GM12865 (cell line): ENCODE measurements around the gene AP3B1.

ENCODE experiments used
- DNase-seq: peaks from one replicate; pipeline ENCODE4 v3.0.0; 2010; ENCODE audit warnings: low read depth
- H3K4me3 ChIP-seq: 2 replicates; pipeline ENCODE4 v1.5.1; 2011; ENCODE audit warnings: mild to moderate bottlenecking, low read depth, low read length, control low read depth
- TF ChIP-seq, protein P1 (sequence below): IDR thresholded peaks from 2 replicates; pipeline ENCODE4 v1.5.1; 2011; ENCODE audit warnings: low read length, control low read depth, low read depth, inconsistent platforms; ENCODE audit not compliant: insufficient read depth; ENCODE audit errors: missing control alignments

The AP3B1 gene

DNA sequence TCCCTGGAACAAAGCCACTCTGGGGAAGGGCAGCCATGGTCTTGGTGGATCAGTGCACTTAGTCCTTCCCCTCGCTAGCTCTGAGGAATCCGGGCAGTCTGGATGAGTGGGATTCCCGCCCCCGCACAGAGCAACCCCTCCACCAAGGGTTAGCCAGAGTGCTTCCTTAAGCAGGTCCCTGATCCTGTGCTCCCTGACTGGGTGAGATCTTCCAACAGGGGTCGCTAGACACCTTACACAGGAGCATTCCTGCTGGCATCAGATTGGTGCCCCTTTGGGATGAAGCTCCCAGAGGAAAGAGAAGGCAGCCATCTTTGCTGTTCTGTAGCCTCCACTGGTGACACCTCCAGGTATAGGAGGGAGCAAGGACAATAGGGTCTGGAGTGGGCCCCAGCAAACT lies 228.8 kb downstream of the AP3B1 start:
- no peak overlapping the region for H3K4me3 ChIP-seq
- TF ChIP-seq, protein P1, sequence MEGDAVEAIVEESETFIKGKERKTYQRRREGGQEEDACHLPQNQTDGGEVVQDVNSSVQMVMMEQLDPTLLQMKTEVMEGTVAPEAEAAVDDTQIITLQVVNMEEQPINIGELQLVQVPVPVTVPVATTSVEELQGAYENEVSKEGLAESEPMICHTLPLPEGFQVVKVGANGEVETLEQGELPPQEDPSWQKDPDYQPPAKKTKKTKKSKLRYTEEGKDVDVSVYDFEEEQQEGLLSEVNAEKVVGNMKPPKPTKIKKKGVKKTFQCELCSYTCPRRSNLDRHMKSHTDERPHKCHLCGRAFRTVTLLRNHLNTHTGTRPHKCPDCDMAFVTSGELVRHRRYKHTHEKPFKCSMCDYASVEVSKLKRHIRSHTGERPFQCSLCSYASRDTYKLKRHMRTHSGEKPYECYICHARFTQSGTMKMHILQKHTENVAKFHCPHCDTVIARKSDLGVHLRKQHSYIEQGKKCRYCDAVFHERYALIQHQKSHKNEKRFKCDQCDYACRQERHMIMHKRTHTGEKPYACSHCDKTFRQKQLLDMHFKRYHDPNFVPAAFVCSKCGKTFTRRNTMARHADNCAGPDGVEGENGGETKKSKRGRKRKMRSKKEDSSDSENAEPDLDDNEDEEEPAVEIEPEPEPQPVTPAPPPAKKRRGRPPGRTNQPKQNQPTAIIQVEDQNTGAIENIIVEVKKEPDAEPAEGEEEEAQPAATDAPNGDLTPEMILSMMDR: peak; percentile 31
- peak; percentile 30 for DNase-seq

DNA sequence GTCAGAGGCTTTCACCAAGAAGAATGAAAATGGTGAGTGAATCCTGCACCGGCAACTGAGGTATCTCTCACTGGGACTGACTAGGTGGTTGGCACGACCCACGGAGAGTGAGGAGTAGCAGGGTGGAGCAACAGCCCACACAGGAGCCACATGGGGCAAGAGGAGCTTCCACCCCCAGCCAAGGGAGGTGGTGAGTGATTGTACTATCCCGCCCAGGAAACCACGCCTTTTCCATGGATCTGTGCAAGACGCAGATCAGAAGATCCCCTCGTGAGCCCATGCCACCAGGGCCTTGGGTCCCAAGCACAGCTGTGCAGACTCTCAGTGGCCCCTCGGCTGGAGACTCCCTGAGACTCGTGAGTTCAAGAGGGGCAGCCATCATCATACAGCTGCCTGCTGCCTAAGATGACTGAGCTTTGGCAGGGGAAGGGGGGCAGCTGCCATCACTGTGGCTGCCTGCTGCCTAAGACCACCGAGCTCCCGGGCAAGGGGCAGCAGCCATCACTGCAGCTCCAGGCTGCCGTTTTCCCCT lies 229.5 kb downstream of the AP3B1 start:
- DNase-seq: no peak
- TF ChIP-seq, protein P1: no peak
- no peak overlapping the region for H3K4me3 ChIP-seq

DNA sequence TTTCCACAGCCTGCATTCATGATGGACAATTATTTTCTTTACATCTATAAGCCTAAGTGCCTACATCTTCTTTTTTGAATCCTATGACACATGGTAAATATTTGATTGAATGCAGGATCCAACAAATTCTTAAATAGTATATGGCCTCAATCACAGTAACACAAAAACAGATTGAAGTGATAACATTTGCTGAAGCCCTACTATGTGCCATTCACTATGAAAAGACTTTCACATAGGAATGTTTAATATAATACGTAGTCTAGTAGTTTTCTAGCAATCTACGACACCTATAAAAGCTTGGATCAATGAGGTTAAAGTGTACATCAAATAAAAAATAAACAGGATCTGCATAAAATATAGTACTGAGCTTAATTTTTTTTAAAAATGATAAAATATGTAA lies 231.0 kb downstream of the AP3B1 start:
- no peak overlapping the region for H3K4me3 ChIP-seq
- TF ChIP-seq, protein P1: no peak
- DNase-seq: no peak

DNA sequence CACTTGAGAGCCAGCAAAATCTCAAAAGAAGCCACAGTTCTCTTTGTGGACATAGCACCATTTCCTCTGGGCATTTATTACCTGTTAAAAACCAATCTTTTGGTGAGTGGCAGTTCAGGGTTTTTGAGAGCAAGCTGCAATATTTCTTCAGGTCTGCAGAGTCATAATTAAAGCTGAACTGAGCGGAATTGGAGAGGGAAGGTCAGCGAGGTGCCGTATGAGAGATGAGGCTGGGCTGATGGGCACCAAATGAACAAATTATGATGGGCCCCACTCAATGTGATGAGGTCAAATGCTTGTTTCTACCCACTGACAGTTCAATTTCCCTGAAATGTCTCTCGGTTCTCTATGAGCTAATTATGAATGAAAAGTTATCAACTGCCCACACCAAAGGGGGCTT lies 231.9 kb downstream of the AP3B1 start:
- no peak for DNase-seq
- H3K4me3 ChIP-seq: no peak overlapping the region

DNA sequence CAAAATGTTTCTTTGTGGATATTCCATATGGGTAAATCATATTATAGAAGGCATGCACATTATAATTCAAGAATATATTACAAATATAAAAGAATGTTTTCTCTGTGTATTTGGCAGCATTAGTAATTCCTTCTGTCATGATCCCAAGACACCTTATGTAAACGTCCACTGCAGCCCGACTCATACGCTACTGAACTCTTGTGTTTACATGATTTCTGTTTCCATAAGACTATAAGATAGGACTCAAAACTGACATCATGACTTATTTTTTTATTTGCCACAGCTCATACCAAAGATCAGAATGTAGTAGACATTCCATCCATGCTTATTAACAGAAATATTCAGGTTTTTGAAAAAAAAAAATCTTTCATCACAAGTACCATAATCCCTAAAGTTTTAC lies 234.1 kb downstream of the AP3B1 start:
- DNase-seq: no peak
- TF ChIP-seq, protein P1: no peak

More for the DNA sequence above, 231.9 kb downstream of the AP3B1 start:
- TF ChIP-seq, protein P1: no peak

DNA sequence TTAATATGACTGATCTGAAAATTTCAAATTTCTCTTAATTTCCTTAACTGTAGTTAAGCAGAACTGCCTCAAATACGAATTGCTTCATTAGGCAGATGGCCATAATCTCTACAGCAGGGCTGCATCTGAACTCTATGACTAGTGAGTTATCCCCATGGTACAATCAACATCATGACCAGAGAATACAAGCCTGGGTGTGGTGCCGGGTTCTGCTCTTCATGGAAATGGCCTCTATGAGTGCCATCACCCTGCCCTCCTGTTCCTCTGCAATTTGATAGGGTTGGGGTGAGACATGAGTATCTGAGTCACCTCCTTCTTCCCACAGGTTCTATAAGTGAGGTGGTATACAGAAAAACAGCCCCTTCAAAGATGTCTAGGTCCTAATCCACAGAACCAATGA lies 235.9 kb downstream of the AP3B1 start:
- no peak for DNase-seq
- TF ChIP-seq, protein P1: no peak
- no peak overlapping the region for H3K4me3 ChIP-seq

More for the DNA sequence above, 234.1 kb downstream of the AP3B1 start:
- H3K4me3 ChIP-seq: no peak overlapping the region

DNA sequence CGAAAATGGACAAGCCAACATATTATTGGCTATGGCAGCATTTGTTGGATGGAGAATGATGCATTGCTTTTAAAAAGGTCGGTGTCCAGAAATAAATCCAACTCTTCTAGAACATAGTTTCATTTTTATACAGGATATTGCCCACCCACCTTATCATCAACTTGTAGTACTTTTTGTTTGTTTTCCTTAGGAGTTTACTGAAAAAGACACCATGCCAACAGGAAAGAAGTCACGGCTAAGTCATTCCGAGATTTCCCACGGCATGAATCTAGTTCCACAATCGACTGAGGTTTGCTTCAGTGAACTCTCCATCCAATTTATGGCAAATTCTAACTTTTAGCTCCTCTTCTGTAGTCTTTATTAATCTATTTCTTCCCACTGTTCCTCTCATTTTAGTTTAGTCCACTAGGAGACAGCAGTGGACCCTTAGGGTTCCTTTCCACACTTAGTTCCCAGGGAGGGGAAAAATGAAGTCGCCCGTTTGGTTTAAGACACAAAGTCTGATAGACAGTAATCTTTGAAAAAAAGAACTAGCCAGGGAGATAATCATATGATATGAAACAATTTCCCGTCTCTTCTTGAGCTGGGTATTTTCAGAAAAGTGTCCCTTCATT lies 237.5 kb downstream of the AP3B1 start:
- TF ChIP-seq, protein P1: no peak
- H3K4me3 ChIP-seq: no peak overlapping the region
- no peak for DNase-seq
